ENCODE data around the gene JCHAIN. TPM values are rescaled to one million over a fixed set of nuclear protein-coding genes. Genes with fewer than 3 reads are reported as not detected.
A peak's percentile ranks its signal among the peaks of the same experiment; 100 is the strongest.

The JCHAIN gene
- total and polyA plus RNA-seq, 2 of the 8 experiments (the other 6 are each of a cell fraction or from before 2014, with no cell fraction given), result not detected

DNA sequence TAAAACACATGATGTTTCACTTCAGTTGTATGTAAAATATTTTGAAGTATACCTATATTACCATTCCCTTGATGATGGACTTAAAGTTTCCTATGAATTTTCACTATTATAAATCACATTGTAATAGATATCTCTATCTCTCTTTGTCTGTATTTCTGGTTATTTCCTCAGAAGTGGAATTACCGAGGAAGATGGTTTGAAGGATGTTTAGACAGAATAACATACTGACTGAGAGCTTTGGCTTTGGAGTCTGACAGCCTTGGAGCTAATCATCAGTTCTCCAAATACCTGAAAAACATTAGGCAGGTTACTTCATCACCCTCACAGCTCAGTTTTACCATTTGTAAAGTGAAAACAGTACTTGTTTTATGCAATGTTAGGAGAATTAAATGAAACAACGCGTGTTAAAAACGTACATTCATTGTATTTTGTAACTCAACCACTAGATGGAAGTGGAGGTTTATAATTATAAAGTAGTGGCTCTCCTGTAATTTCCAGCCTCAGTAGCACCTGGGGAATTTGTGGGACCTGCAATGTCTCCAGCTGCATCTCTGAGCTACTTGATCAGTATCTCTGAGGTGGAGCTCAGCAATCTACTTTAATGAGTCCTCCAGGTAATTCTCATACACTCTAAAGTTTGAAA is 14.3 kb downstream of the JCHAIN start:
- ChIA-PET POLR2A (ENCODE audit: partially characterized antibody) (interaction anchor here (0.5 to 0.6 kb wide), 2 partner anchors 11 to 276 kb away, joined by 4 to 5 read pairs; no protein-coding TSS in a partner anchor), CTCF (ENCODE audit: partially characterized antibody) (interaction anchor here (0.5 to 2.1 kb wide), 31 partner anchors 8 to 1634 kb away, joined by 3 to 9 read pairs (median 4); partner anchors contain the start of gene MOB1B)
- Histone ChIP-seq H3K23me2 (ENCODE audit: low read depth, low read length) (no peaks in the 10 kb centered on the region), H3K27ac (ENCODE audit: low read depth, low read length) (no peak overlapping the region), H2BK15ac (ENCODE audit: low read length) (no peak overlapping the region), H3K79me1 (ENCODE audit: low read depth, low read length) (no peaks in the 10 kb centered on the region), H3K4me2 (ENCODE audit: insufficient read depth in 1 of 2, low read depth in 2 of 2, low read length in 2 of 2) (no peak overlapping the region), H3K18ac (ENCODE audit: extremely low read depth, low read length) (no peak overlapping the region), H2AFZ (ENCODE audit: low read length) (peak overlapping the region; percentile 98), H2BK12ac (ENCODE audit: low read depth, low read length) (no peak overlapping the region), H4K8ac (ENCODE audit: extremely low read depth, insufficient read depth, low read length) (no peak overlapping the region), H3K4me3 (ENCODE audit: extremely low read depth in 1 of 4, insufficient read depth in 2 of 4, low read depth in 3 of 4, low read length in 4 of 4) (no peak overlapping the region), H2BK5ac (ENCODE audit: low read depth, low read length) (no peak overlapping the region), H3K9ac (replicated peaks in 1 of 4; ENCODE audit: extremely low read depth in 1 of 4, low read depth in 3 of 4, low read length in 3 of 4) (no peak overlapping the region), H3K56ac (replicated peaks; ENCODE audit: insufficient read length, low read depth, low read length) (no peak overlapping the region), H3K79me2 (ENCODE audit: control insufficient read depth in 1 of 2, insufficient read depth in 2 of 2, low read length in 2 of 2) (no peaks in the 10 kb centered on the region), H3K27me3 (replicated peaks in 1 of 4; ENCODE audit: control insufficient read depth in 3 of 4, extremely low read depth in 1 of 4, insufficient read depth in 3 of 4, low read length in 3 of 4) (no peaks in the 10 kb centered on the region), H3K36me3 (ENCODE audit: control insufficient read depth in 2 of 4, insufficient read depth in 4 of 4, low read length in 3 of 4) (no peaks in the 10 kb centered on the region), H2BK120ac (replicated peaks; ENCODE audit: low read depth, low read length) (no peak overlapping the region), H3K9me3 (ENCODE audit: insufficient read depth in 2 of 2, low read depth in 1 of 2, low read length in 1 of 2) (no peaks in the 10 kb centered on the region), H3K4me1 (replicated peaks in 1 of 4; ENCODE audit: control insufficient read depth in 3 of 4, insufficient read depth in 4 of 4, low read length in 3 of 4) (no peaks in the 10 kb centered on the region; a peak in 1 of 7 replicates), H4K91ac (replicated peaks; ENCODE audit: insufficient read length, low read length) (no peak overlapping the region), H3K23ac (ENCODE audit: insufficient read length) (no peak overlapping the region), H2AK5ac (ENCODE audit: low read depth, low read length) (no peak overlapping the region), H4K5ac (ENCODE audit: insufficient read length, low read depth, low read length) (no peak overlapping the region), H2BK20ac (ENCODE audit: low read length) (no peak overlapping the region), H3K14ac (ENCODE audit: insufficient read length) (no peak overlapping the region), H3K4ac (replicated peaks; ENCODE audit: insufficient read length, low read depth, low read length) (no peak overlapping the region), H4K20me1 (replicated peaks in 1 of 2; ENCODE audit: control insufficient read depth in 1 of 2, insufficient read depth in 2 of 2, low read length in 2 of 2) (no peaks in the 10 kb centered on the region)
- FAIRE-seq (peak; percentile 58), DNase-seq (ENCODE audit: low read depth in 1 of 2, low spot score in 2 of 2) (peak in 1 of 2 experiments; percentile 46)
- TF ChIP-seq SP4 (IDR thresholded peaks at IDR 0.05; ENCODE audit: low read length), result no peak
- TF ChIP-seq RAD21 (IDR thresholded peaks at IDR 0.05 in 1 of 2, conservative IDR thresholded peaks at IDR 0.05 in 1 of 2; ENCODE audit: low read depth in 2 of 2, low read length in 2 of 2), result peak; percentile 73 to 76
- TF ChIP-seq, protein P1, sequence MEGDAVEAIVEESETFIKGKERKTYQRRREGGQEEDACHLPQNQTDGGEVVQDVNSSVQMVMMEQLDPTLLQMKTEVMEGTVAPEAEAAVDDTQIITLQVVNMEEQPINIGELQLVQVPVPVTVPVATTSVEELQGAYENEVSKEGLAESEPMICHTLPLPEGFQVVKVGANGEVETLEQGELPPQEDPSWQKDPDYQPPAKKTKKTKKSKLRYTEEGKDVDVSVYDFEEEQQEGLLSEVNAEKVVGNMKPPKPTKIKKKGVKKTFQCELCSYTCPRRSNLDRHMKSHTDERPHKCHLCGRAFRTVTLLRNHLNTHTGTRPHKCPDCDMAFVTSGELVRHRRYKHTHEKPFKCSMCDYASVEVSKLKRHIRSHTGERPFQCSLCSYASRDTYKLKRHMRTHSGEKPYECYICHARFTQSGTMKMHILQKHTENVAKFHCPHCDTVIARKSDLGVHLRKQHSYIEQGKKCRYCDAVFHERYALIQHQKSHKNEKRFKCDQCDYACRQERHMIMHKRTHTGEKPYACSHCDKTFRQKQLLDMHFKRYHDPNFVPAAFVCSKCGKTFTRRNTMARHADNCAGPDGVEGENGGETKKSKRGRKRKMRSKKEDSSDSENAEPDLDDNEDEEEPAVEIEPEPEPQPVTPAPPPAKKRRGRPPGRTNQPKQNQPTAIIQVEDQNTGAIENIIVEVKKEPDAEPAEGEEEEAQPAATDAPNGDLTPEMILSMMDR (IDR thresholded peaks at IDR 0.05; ENCODE audit: control extremely low read depth in 1 of 3, insufficient read depth in 1 of 3, low read depth in 1 of 3, low read length in 3 of 3), result peak in 2 of 3 experiments; percentile 31 to 33; a peak in 2 of 4 replicates
- WGBS, 2 experiments (ENCODE audit: extremely low coverage in 1 of 2, insufficient coverage in 1 of 2, insufficient read length in 1 of 2, insufficient replicate concordance in 2 of 2, low coverage in 1 of 2, low lambda C conversion rate in 2 of 2, missing lambda C conversion rate in 1 of 2), result 50% methylated on average over 4 of the region's 4 CpGs; no CpG with 5 or more reads in 1 of the 2 experiments

All from H1 (cell line).